GM12872 (cell line): Measurements from ENCODE around the gene EIF3I.
A peak's percentile ranks its signal among the peaks of the same experiment; 100 is the strongest.

Experiments used
- CTCF ChIP-seq: IDR thresholded peaks from 3 replicates; pipeline ENCODE4 v1.5.1; 2011; ENCODE audit warnings: low read depth, mild to moderate bottlenecking, low read length, moderate library complexity; ENCODE audit not compliant: insufficient read depth

The EIF3I gene

GRCh38 chr1:32221980-32222755 is at the start of gene EIF3I, which contains the start of gene TMEM234:
TSS of gene EIF3I (plus strand) at chr1:32222407. CDS start at chr1:32222442, 35 bp downstream.
TSS of gene TMEM234 (minus strand) at chr1:32222353. CDS start at chr1:32222322, 31 bp downstream.
- TF ChIP-seq CTCF = no peak

- no peak for TF ChIP-seq CTCF
Observed at GRCh38 chr1:32172621-32173245, 49.5 kb upstream of the EIF3I start.

- TF ChIP-seq CTCF = no peak
Observed at GRCh38 chr1:32178380-32179192, 43.6 kb upstream of the EIF3I start.

GRCh38 chr1:32179193-32179442 is 43.1 kb upstream of the EIF3I start:
- no peak for TF ChIP-seq CTCF

GRCh38 chr1:32179443-32180185 is 42.6 kb upstream of the EIF3I start, which contains the start of gene TXLNA:
TSS of gene TXLNA (plus strand) at chr1:32179675. CDS start at chr1:32180346, 671 bp downstream.
- TF ChIP-seq CTCF = 0 out of 3 replicates have a peak, but pooled peaks have one; percentile 8

GRCh38 chr1:32180186-32181060 is 41.8 kb upstream of the EIF3I start:
- no peak for TF ChIP-seq CTCF
